Bronchial epithelial cell (primary cell): ENCODE data around the gene SAMD8. TPM values are rescaled to one million over a fixed set of nuclear protein-coding genes. Genes with fewer than 3 reads are reported as not detected.

Experiments
- DNase-seq: peaks from one replicate; pipeline ENCODE4 v3.0.0-alpha.2; 2010; ENCODE audit warnings: low read depth
- FAIRE-seq: peaks from 2 replicates; lab custom pipeline; 2011; peaks lifted over from hg19 to GRCh38; lab: Jason Lieb, UNC
- H3K27me3 ChIP-seq: 2 replicates; pipeline ENCODE4 v1.5.1; 2011; ENCODE audit warnings: low read length; ENCODE audit not compliant: control insufficient read depth, insufficient read depth
- H3K36me3 ChIP-seq: 2 replicates; pipeline ENCODE4 v1.5.1; 2011; ENCODE audit warnings: low read length; ENCODE audit not compliant: control insufficient read depth, insufficient read depth
- H3K4me3 ChIP-seq: 2 replicates; pipeline ENCODE4 v1.5.1; 2011; ENCODE audit warnings: mild to moderate bottlenecking, low read depth, low read length, control low read depth
- total RNA-seq: library from RNA; depleted of rRNA; stranded (reverse); fragments of >200 nt; gene quantifications from 2 replicates; pipeline ENCODE4 v1.2.1, GENCODE V29; 2014
- TF ChIP-seq, protein P1 (sequence below): IDR thresholded peaks from 2 replicates; pipeline ENCODE4 v1.5.1; 2011; ENCODE audit warnings: mild to moderate bottlenecking, moderate library complexity, low read length, control low read depth, inconsistent platforms; ENCODE audit not compliant: insufficient read depth, severe bottlenecking

SAMD8 gene
- total RNA-seq, 1 donor from 2014 or later: 25.5 TPM

DNA sequence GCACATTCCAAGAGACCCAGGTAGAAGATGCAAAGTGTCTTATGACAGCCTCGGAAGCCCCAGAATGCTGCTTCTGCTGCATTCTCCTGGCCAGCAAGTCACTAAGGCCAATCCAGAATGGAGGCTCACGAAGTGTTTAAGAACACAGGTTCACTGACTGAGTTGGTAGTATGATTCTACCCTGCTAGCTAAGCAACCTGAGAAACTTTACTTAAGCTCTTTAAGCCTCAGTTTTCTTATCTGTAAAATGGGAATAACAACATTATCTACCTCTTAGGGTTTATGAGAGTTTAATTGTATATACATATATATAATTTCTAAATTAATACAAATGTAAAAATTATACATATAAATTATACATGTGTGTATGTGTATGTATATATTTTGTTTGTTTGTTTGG, 22.8 kb upstream of the SAMD8 start:
- H3K4me3 ChIP-seq: no peak overlapping the region
- DNase-seq: no peak
- no peak for FAIRE-seq
- TF ChIP-seq, protein P1, sequence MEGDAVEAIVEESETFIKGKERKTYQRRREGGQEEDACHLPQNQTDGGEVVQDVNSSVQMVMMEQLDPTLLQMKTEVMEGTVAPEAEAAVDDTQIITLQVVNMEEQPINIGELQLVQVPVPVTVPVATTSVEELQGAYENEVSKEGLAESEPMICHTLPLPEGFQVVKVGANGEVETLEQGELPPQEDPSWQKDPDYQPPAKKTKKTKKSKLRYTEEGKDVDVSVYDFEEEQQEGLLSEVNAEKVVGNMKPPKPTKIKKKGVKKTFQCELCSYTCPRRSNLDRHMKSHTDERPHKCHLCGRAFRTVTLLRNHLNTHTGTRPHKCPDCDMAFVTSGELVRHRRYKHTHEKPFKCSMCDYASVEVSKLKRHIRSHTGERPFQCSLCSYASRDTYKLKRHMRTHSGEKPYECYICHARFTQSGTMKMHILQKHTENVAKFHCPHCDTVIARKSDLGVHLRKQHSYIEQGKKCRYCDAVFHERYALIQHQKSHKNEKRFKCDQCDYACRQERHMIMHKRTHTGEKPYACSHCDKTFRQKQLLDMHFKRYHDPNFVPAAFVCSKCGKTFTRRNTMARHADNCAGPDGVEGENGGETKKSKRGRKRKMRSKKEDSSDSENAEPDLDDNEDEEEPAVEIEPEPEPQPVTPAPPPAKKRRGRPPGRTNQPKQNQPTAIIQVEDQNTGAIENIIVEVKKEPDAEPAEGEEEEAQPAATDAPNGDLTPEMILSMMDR: no peak
- H3K36me3 ChIP-seq: no peaks in the 10 kb centered on the region
- H3K27me3 ChIP-seq: no peaks in the 10 kb centered on the region

DNA sequence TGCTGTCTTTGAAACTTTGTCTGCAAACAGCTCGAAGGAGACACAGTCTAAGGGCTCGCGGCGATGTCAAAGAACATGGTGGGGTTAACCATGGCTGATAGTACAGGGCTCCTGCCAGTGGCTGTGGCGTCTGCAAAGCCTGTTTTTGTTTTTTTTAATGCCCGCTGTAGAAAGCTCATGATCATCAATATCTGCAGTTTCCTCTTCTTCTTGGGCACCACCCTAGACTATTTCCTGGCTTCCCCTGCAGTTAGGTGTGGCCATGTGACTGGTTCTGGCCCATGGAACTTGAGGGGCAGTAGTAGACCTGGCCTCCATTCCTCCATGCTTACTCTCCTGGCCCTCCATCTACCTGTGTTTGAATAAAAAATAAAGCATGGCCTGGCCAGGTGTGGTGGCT, 21.8 kb upstream of the SAMD8 start:
- TF ChIP-seq, protein P1: no peak

DNA sequence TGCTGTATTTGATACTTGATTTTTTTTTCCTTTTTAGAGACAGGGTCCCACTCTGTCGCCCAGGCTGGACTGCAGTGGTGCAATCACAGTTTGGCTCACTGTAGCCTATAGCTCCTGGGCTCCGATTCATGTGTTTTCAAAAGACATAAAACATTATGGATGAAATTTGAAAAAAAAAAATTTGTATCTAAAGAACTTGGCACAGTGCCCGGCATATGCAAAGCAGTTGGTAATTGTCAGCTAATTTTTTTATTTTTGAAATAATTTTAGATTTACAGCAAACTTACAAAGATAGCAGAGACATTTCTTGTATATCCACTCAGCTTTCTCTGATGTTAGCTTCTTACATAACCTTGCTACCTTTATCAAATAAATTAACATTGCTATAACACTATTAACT, 20.3 kb upstream of the SAMD8 start:
- Histone ChIP-seq H3K4me3 (no peak overlapping the region), H3K27me3 (no peaks in the 10 kb centered on the region), H3K36me3 (no peaks in the 10 kb centered on the region)
- DNase-seq (no peak), FAIRE-seq (no peak)
- TF ChIP-seq, protein P1: no peak

More for the DNA sequence above, 21.8 kb upstream of the SAMD8 start:
- no peak for FAIRE-seq
- no peak for DNase-seq
- Histone ChIP-seq H3K36me3 (no peaks in the 10 kb centered on the region), H3K4me3 (no peak overlapping the region), H3K27me3 (no peaks in the 10 kb centered on the region)

DNA sequence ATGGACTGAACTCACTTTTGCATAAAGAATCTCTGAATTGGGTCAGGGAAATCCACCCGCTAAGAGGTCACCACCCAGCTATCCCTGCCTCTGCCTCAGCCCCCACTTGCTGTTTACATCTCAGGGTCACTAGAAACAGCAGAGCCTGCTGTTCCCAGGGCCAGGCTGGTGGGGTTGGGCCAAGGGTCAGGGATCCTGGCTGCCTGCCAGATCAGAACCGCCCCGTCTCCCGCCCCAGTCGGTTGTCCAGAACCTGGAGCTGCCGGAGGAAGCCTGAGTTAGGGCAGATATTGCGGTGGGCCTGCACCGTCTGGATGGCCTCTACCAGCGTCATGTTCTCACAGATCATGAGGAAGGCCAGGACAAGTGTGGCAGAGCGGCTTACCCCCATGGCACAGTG, 17.0 kb upstream of the SAMD8 start:
- TF ChIP-seq, protein P1: no peak
- no peaks in the 10 kb centered on the region for H3K36me3 ChIP-seq
- no peak overlapping the region for H3K4me3 ChIP-seq
- H3K27me3 ChIP-seq: no peaks in the 10 kb centered on the region
- FAIRE-seq (no peak), DNase-seq (no peak)

- H3K27me3 ChIP-seq: no peaks in the 10 kb centered on the region
- TF ChIP-seq, protein P1: no peak
- H3K4me3 ChIP-seq: no peak overlapping the region
- DNase-seq: no peak
- no peak for FAIRE-seq
- H3K36me3 ChIP-seq: no peaks in the 10 kb centered on the region
Observed at GRCh38 chr10:75095631-75096030, 15.8 kb upstream of the SAMD8 start.

DNA sequence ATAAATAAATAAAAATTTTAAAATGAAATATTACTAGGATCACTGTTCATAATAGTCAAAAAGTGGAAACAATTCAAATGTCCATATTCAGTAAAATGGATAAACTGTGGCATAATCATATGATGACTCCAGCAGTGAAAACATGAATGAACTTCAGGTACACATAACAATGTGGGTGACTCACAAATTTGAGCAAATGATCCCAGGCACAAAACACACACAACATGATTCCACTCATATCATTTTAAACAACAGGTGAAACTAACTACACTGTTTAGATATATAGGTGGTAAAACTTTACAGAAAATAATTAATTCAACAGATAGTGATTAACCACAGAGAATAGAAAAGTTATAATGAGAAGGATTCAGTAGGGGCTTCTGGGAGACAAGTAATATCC, 14.7 kb upstream of the SAMD8 start:
- Histone ChIP-seq H3K36me3 (no peaks in the 10 kb centered on the region), H3K27me3 (no peaks in the 10 kb centered on the region), H3K4me3 (no peak overlapping the region)
- DNase-seq: peak; percentile 71
- no peak for FAIRE-seq
- TF ChIP-seq, protein P1: no peak
